Measurements from ENCODE around the gene ANOS1. TPM values are rescaled to one million over a fixed set of nuclear protein-coding genes. Genes with fewer than 3 reads are reported as not detected.

Gene ANOS1
- polyA plus RNA-seq, 2 of the 4 experiments (the other 2 are of a cell fraction): 0.04 TPM; not detected in 1

DNA sequence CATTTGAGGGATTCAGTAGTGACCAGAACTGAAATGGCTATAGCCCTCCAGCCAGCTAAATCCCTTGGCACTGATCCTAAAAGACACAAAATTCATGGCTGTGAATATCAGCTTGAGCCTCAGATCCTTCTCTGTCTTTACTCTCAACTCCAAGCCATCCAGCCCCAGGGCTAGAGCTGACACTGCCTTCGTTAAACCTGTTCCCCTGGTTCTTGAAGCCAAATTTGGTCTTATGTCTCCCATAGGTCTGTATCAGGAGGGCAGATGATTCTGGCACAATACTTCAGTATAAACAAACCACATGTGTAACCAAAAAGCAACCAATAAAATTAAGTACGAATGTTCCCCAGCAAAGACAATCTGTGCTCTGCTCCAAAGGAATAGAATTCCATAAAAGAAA, 78.0 kb downstream of the ANOS1 start:
- POLR2A ChIA-PET: no interaction called here
- no peaks in the 10 kb centered on the region for H3K9me3 ChIP-seq
- DNase-seq (ENCODE audit: low read depth in 1 of 2, low spot score in 1 of 2) (no peak), FAIRE-seq (no peak), ATAC-seq (no peak)
- H3K4me1 ChIP-seq: no peaks in the 10 kb centered on the region
- H3K4me3 ChIP-seq: no peak overlapping the region
- no peak overlapping the region for H3K4me2 ChIP-seq
- CTCF ChIA-PET: no interaction called here
- WGBS (ENCODE audit: missing lambda C conversion rate): 0% methylated on average over 2 of the region's 2 CpGs
- TF ChIP-seq HEYL (CRISPR knock-in tag; IDR thresholded peaks at IDR 0.05): no peak
- TF ChIP-seq BHLHE40 (IDR thresholded peaks at IDR 0.05; ENCODE audit: low read depth, low read length): no peak
- no peak for TF ChIP-seq SMC3 (IDR thresholded peaks at IDR 0.05)
- no peak for TF ChIP-seq CHD2 (IDR thresholded peaks at IDR 0.05; ENCODE audit: low read length, partially characterized antibody)
- no peak for TF ChIP-seq FOXS1 (CRISPR knock-in tag; IDR thresholded peaks at IDR 0.05)
- TF ChIP-seq ZFP36 (IDR thresholded peaks at IDR 0.05; ENCODE audit: borderline replicate concordance, partially characterized antibody): no peak
- no peak for TF ChIP-seq HOXB5 (CRISPR knock-in tag; IDR thresholded peaks at IDR 0.05)
- no peak overlapping the region for H3K27ac ChIP-seq

DNA sequence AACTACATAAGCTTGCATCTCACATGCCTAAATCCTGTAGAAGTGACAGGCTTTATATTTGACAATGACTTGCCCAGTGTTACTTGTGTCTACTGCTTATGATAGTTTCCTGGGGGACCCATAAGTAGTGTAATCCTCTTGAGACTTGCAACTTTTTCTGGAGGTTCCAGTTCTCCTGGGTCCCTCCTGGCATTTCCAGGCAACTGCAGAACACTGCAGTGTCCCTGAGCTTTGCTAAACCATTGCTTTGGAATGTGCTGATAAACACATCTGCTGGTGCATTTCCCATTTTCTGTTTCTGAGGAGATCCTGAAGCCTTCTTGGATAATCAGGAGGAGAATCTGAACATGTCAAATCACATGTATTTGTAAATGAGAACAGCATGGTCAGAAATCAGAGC, 82.0 kb downstream of the ANOS1 start:
- CTCF ChIA-PET: no interaction called here
- TF ChIP-seq, protein P1, sequence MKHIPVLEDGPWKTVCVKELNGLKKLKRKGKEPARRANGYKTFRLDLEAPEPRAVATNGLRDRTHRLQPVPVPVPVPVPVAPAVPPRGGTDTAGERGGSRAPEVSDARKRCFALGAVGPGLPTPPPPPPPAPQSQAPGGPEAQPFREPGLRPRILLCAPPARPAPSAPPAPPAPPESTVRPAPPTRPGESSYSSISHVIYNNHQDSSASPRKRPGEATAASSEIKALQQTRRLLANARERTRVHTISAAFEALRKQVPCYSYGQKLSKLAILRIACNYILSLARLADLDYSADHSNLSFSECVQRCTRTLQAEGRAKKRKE (CRISPR knock-in tag; IDR thresholded peaks at IDR 0.05; ENCODE audit: low read depth): no peak
- TF ChIP-seq EHMT2 (IDR thresholded peaks at IDR 0.05; ENCODE audit: low read depth): no peak
- TF ChIP-seq NPAS2 (CRISPR knock-in tag; IDR thresholded peaks at IDR 0.05; ENCODE audit: borderline replicate concordance): no peak
- TF ChIP-seq MYC (IDR thresholded peaks at IDR 0.05; ENCODE audit: borderline replicate concordance, low read length): no peak
- no peak for TF ChIP-seq RAD21 (conservative IDR thresholded peaks at IDR 0.05 in 1 of 2, IDR thresholded peaks at IDR 0.05 in 1 of 2)
- no peak for TF ChIP-seq HOXB13 (CRISPR knock-in tag; IDR thresholded peaks at IDR 0.05; ENCODE audit: low read depth)
- TF ChIP-seq ZC3H11A (IDR thresholded peaks at IDR 0.05): no peak
- TF ChIP-seq KDM1A (IDR thresholded peaks at IDR 0.05; ENCODE audit: low read depth): no peak
- TF ChIP-seq EHF (CRISPR knock-in tag; IDR thresholded peaks at IDR 0.05): no peak
- TF ChIP-seq BHLHE40 (IDR thresholded peaks at IDR 0.05; ENCODE audit: low read depth, low read length): no peak
- no peak for TF ChIP-seq HOXA7 (CRISPR knock-in tag; IDR thresholded peaks at IDR 0.05)
- no peak for TF ChIP-seq CHD2 (IDR thresholded peaks at IDR 0.05; ENCODE audit: low read length, partially characterized antibody)
- TF ChIP-seq, protein P2, sequence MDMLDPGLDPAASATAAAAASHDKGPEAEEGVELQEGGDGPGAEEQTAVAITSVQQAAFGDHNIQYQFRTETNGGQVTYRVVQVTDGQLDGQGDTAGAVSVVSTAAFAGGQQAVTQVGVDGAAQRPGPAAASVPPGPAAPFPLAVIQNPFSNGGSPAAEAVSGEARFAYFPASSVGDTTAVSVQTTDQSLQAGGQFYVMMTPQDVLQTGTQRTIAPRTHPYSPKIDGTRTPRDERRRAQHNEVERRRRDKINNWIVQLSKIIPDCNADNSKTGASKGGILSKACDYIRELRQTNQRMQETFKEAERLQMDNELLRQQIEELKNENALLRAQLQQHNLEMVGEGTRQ (IDR thresholded peaks at IDR 0.05): no peak
- no peak for TF ChIP-seq CHD4 (IDR thresholded peaks at IDR 0.05; ENCODE audit: borderline replicate concordance)
- no peak for TF ChIP-seq PHF8 (IDR thresholded peaks at IDR 0.05; ENCODE audit: borderline replicate concordance, low read depth)
- TF ChIP-seq TFCP2L1 (CRISPR knock-in tag; IDR thresholded peaks at IDR 0.05): no peak
- TF ChIP-seq, protein P3, sequence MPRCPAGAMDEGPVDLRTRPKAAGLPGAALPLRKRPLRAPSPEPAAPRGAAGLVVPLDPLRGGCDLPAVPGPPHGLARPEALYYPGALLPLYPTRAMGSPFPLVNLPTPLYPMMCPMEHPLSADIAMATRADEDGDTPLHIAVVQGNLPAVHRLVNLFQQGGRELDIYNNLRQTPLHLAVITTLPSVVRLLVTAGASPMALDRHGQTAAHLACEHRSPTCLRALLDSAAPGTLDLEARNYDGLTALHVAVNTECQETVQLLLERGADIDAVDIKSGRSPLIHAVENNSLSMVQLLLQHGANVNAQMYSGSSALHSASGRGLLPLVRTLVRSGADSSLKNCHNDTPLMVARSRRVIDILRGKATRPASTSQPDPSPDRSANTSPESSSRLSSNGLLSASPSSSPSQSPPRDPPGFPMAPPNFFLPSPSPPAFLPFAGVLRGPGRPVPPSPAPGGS (IDR thresholded peaks at IDR 0.05): no peak
- no peak for TF ChIP-seq FOSL2 (IDR thresholded peaks at IDR 0.05)
- no peak for TF ChIP-seq FOSL2 (CRISPR knock-in tag; IDR thresholded peaks at IDR 0.05)
- TF ChIP-seq, protein P4, sequence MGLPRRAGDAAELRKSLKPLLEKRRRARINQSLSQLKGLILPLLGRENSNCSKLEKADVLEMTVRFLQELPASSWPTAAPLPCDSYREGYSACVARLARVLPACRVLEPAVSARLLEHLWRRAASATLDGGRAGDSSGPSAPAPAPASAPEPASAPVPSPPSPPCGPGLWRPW (IDR thresholded peaks at IDR 0.05): no peak
- TF ChIP-seq, protein P5, sequence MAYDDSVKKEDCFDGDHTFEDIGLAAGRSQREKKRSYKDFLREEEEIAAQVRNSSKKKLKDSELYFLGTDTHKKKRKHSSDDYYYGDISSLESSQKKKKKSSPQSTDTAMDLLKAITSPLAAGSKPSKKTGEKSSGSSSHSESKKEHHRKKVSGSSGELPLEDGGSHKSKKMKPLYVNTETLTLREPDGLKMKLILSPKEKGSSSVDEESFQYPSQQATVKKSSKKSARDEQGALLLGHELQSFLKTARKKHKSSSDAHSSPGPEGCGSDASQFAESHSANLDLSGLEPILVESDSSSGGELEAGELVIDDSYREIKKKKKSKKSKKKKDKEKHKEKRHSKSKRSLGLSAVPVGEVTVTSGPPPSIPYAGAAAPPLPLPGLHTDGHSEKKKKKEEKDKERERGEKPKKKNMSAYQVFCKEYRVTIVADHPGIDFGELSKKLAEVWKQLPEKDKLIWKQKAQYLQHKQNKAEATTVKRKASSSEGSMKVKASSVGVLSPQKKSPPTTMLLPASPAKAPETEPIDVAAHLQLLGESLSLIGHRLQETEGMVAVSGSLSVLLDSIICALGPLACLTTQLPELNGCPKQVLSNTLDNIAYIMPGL (CRISPR knock-in tag; IDR thresholded peaks at IDR 0.05; ENCODE audit: borderline replicate concordance): no peak
- DNase-seq (ENCODE audit: low read depth in 1 of 2, low spot score in 1 of 2) (no peak), FAIRE-seq (no peak), ATAC-seq (no peak)
- POLR2A ChIA-PET: no interaction called here
- Histone ChIP-seq H3K4me2 (no peak overlapping the region), H3K9me3 (no peaks in the 10 kb centered on the region), H3K4me3 (no peak overlapping the region), H3K4me1 (no peaks in the 10 kb centered on the region), H3K27ac (no peak overlapping the region)
